ENCODE measurements around the gene TM4SF20.

The TM4SF20 gene

DNA sequence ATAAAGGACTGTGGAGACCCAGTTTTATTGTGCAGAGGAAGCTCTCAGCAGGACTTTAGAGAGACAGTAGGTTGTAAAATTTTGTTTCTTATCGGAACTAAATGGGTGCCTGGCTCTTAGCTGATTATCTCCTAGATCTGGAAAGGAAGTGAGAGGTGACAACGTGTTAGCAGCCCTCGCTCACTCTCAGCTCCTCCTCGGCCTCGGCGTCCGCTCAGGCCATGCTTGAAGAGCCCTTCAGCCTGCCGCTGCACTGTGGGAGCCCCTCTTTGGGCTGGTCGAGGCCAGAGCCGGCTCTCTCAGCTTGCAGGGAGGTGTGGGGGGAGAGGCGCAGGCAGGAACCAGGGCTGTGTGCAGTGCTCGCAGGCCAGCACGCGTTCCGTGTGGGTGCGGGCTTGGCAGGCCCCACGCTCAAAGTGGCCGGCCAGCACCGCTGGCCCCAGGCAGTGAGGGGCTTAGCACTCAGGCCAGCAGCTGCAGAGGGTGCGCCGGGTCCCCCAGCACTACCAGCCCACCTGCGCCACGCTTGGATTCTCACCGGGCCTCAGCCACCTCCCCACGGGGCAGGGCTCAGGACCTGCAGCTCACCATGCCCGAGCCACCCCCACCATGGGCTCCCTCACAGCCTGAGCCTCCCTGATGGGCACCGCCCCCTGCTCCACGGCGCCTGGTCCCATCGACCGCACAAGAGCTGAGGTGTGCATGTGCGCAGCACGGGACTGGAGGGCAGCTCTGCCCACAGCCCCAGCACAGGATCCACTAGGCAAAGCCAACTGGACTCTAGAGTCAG lies 58.6 kb downstream of the TM4SF20 start:
- DNase-seq (ENCODE audit: low read depth) = no peak

DNA sequence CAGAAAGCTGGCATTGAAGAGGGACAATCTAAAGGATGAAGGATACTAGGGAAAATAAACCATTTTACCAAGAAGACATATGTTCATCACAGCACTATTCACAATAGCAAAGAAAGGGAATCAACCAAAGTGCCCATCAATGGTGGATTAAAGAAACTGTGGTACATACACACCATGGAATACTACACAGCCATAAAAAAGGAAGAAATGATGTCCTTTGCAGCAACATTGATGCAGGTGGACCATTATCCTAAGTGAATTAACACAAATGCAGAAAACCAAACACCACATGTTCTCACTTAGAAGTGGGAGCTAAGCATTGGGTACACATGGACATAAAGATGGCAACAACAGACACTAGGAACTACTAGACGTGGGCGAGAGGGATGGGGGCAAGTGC lies 61.3 kb downstream of the TM4SF20 start:
- DNase-seq (ENCODE audit: low read depth) = no peak

- DNase-seq (ENCODE audit: low read depth) = no peak
These were observed 65.8 kb downstream of the TM4SF20 start for GRCh38 chr2:227313310-227313709.

DNA sequence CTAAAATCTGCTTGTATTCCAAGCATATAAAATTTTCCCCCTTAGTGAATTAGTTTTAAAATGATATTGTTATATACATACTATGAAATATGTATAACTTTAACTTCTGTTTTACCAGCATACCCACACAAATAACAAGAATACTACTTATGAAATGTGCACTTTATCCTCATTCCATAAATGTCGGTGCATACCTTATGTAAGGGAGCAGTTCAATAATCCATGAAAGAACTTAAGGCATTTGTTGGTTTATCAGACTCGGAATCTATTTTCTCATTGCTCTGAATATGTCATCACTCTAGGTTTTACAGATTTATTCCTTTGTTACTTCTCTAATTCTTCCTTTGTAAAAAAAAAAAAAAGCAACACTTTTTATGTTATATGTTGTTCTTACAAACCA lies 66.5 kb downstream of the TM4SF20 start:
- no peak for DNase-seq (ENCODE audit: low read depth)

All from activated gamma-delta T cell treated with anti-CD3 and anti-CD28 coated beads, Interleukin-2, amount 50 U/mL, for 16 hours (primary cell).